C4-2B (cell line): ENCODE measurements around the gene SMAGP.

Experiments
- CTCF ChIP-seq: fragments of 450-650 bp; conservative IDR thresholded peaks from 2 replicates; pipeline ENCODE4 v1.5.1; 2017; ENCODE audit warnings: mild to moderate bottlenecking
- ZFX ChIP-seq: fragments of 450-650 bp; IDR thresholded peaks from 2 replicates; pipeline ENCODE4 v1.6.1; 2017

GRCh38 chr12:51246254-51246853 is 23.9 kb downstream of the SMAGP start:
- TF ChIP-seq CTCF (peak; percentile 11; the same call in 1 of the 2 replicates), ZFX (no peak)
